Measurements from ENCODE around the gene BUB1B. TPM values are rescaled to one million over a fixed set of nuclear protein-coding genes. Genes with fewer than 3 reads are reported as not detected.

BUB1B gene
- total RNA-seq, 2 donors from 2014 or later: 2.5 to 8.2 TPM

DNA sequence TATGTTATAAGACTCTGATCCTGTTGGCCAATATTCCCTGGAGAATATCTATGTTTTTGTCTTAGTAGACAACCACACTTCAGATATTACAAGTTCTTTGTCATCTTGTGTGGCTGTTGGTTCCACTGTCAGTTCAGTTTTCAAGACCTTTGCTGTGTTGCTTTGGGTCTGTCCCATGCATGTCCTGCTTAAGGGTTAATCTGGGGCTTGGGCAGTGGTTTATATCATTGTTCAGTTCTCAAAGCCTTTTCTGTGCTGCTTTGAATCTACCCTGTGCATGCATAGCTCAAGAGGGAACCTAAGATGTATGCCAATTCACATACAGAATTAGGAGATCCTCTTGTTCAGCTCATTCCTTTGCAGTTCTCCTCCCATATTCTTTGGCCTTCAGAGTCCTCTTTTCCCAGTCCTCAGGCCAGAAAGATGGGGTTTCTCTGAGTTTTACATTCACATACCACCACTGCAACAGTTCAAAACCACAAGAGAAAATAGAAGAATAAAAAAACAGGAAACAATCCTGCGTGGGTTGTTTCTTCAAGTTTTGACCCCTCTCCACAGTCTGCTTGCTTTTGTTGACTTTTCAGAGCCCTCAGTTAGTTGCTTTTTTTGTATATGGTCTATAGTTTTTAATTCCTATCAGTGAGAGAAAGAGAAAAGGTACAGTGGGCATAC is 21.6 kb downstream of the BUB1B start:
- Histone ChIP-seq H3K27me3 (replicated peaks; ENCODE audit: insufficient read depth) (no peaks in the 10 kb centered on the region), H3K27ac (no peak overlapping the region), H3K9me3 (no peaks in the 10 kb centered on the region), H3K36me3 (no peaks in the 10 kb centered on the region), H3K4me3 (no peak overlapping the region), H3K4me1 (replicated peaks) (no peaks in the 10 kb centered on the region)
- WGBS: 80% methylated on average over 1 of the region's 1 CpG
- TF ChIP-seq POLR2A (IDR thresholded peaks at IDR 0.05) (no peak), CTCF (IDR thresholded peaks at IDR 0.05) (no peak), POLR2AphosphoS5 (IDR thresholded peaks at IDR 0.05) (no peak)
- intact Hi-C loops (cut with DNase I): no loop called here
- no peak for DNase-seq (ENCODE audit: low spot score)

DNA sequence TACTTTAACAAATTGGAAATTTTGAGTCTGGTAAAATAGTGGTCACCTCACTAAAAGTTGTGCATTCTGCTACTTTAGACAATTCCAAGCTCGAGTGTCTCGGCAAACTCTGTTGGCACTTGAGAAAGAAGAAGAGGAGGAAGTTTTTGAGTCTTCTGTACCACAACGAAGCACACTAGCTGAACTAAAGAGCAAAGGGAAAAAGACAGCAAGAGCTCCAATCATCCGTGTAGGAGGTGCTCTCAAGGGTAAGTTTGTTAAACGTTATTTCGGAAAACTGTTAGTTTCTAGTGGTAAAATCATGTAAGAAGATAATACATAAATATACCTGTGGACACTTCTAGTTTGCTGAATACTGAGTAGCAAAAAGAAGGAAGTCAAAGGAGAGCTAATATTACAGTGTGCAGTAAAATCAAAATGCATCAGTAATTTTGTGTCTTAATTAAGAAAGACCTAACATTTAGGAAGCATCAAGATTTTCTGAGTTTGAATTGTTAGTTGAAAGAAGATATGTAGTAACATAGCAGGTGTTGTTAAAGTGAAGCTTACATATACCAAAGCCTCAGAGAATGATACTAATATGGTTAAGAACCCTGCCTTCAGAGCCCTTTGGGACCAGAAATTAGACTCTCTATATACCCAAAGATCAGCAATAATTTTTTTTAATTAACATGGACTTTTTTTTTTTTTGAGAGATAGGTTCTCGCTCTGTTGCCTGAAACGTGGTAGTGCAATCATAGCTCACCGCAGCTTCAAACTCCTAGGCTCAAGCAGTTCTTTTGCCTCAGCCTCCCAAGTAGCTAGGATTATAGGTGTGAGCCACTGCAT is 23.0 kb downstream of the BUB1B start:
- Histone ChIP-seq H3K36me3 (no peaks in the 10 kb centered on the region), H3K4me1 (replicated peaks) (no peaks in the 10 kb centered on the region), H3K4me3 (no peak overlapping the region), H3K27ac (no peak overlapping the region), H3K27me3 (replicated peaks; ENCODE audit: insufficient read depth) (no peaks in the 10 kb centered on the region), H3K9me3 (no peaks in the 10 kb centered on the region)
- TF ChIP-seq POLR2AphosphoS5 (IDR thresholded peaks at IDR 0.05) (no peak), CTCF (IDR thresholded peaks at IDR 0.05) (no peak), POLR2A (IDR thresholded peaks at IDR 0.05) (no peak)
- intact Hi-C loops (cut with DNase I): no loop called here
- 69% methylated on average over 9 of the region's 9 CpGs for WGBS
- DNase-seq (ENCODE audit: low spot score): no peak

DNA sequence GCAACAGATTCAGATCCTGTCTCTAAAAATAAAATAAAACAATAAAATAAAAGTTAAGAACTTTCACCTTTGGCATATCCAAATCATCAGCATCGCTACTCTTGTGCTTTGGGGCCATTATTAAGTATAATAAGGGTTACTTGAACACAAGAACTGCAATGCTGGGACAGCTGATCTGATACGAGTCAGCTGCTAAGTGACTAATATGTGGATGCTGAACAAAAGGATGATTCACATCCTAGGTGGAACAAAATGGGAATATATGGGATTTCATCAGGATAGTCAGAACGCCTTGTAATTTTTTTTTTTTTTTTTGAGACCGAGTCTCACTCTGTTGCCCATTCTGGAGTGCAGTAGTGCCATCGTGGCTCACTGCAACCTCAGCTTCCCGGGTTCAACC is 29.7 kb downstream of the BUB1B start:
- H3K9me3 ChIP-seq: no peaks in the 10 kb centered on the region
- no peaks in the 10 kb centered on the region for H3K36me3 ChIP-seq
- H3K27me3 ChIP-seq (replicated peaks; ENCODE audit: insufficient read depth): no peaks in the 10 kb centered on the region
- no peak overlapping the region for H3K4me3 ChIP-seq
- H3K4me1 ChIP-seq (replicated peaks): no peaks in the 10 kb centered on the region
- WGBS: 77% methylated on average over 6 of the region's 6 CpGs
- intact Hi-C loops (cut with DNase I): no loop called here
- no peak for DNase-seq (ENCODE audit: low spot score)
- no peak overlapping the region for H3K27ac ChIP-seq
- TF ChIP-seq POLR2A (IDR thresholded peaks at IDR 0.05) (no peak), POLR2AphosphoS5 (IDR thresholded peaks at IDR 0.05) (no peak), CTCF (IDR thresholded peaks at IDR 0.05) (no peak)

DNA sequence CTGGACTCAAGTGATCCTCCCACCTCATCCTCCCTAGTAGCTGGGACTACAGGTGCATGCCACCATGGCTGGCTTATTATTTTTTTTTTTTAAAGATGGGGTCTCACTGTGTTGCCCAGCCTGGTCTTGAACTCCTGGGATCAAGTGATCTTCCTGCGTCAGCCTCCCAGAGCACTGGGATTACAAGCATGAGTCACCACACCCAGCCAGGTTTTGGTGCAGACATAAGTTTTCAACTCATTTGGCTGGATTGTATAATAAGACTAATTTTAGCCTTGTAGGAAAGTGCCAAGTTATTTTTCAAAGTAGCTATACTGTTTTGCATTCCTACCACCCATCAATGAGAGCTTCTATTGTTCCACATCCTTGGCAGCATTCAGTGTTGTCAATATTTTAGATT is 32.1 kb downstream of the BUB1B start:
- H3K9me3 ChIP-seq: no peaks in the 10 kb centered on the region
- intact Hi-C loops (cut with DNase I): no loop called here
- no peak for DNase-seq (ENCODE audit: low spot score)
- no peak overlapping the region for H3K27ac ChIP-seq
- H3K4me3 ChIP-seq: no peak overlapping the region
- H3K4me1 ChIP-seq (replicated peaks): no peaks in the 10 kb centered on the region
- TF ChIP-seq CTCF (IDR thresholded peaks at IDR 0.05): no peak
- no peak for TF ChIP-seq POLR2AphosphoS5 (IDR thresholded peaks at IDR 0.05)
- TF ChIP-seq POLR2A (IDR thresholded peaks at IDR 0.05): no peak
- WGBS: 92% methylated on average over 1 of the region's 1 CpG
- no peaks in the 10 kb centered on the region for H3K27me3 ChIP-seq (replicated peaks; ENCODE audit: insufficient read depth)
- no peaks in the 10 kb centered on the region for H3K36me3 ChIP-seq

All from prostate gland (tissue), 2 donors.